ENCODE measurements around the gene STOML2. TPM values are rescaled to one million over a fixed set of nuclear protein-coding genes. Genes with fewer than 3 reads are reported as not detected.
A peak's percentile ranks its signal among the peaks of the same experiment; 100 is the strongest.
"Not testable (repeated sequence)": the region's sequence is repeated elsewhere in the genome, so short reads cannot be mapped to it uniquely, and the experiment has no call there.

The STOML2 gene, protein sequence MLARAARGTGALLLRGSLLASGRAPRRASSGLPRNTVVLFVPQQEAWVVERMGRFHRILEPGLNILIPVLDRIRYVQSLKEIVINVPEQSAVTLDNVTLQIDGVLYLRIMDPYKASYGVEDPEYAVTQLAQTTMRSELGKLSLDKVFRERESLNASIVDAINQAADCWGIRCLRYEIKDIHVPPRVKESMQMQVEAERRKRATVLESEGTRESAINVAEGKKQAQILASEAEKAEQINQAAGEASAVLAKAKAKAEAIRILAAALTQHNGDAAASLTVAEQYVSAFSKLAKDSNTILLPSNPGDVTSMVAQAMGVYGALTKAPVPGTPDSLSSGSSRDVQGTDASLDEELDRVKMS
- 152 and 209 TPM in 2 replicates for total RNA-seq (2014; rRNA removed; shearing (Covaris generic); ENCODE audit: low replicate concordance)

- peak; percentile 93 for DNase-seq
- Histone ChIP-seq H3K4me3 (peak within 1 kb of the TSS; percentile 79), H3K36me3 (peaks cover 19% of the 10 kb centered on the region), H3K27me3 (no peaks in the 10 kb centered on the region), H3K9me3 (no peaks in the 10 kb centered on the region)
Observed at GRCh38 chr9:35102769-35103659, at the start of gene STOML2. Gene STOML2, minus strand, starts transcription at chr9:35103131. Its CDS starts 37 bp downstream, at chr9:35103094.

GRCh38 chr9:35147941-35148563 lies 45.1 kb upstream of the STOML2 start:
- H3K27me3 ChIP-seq, DNase-seq, H3K4me3 ChIP-seq, H3K9me3 ChIP-seq, H3K36me3 ChIP-seq: not testable (repeated sequence)

DNA sequence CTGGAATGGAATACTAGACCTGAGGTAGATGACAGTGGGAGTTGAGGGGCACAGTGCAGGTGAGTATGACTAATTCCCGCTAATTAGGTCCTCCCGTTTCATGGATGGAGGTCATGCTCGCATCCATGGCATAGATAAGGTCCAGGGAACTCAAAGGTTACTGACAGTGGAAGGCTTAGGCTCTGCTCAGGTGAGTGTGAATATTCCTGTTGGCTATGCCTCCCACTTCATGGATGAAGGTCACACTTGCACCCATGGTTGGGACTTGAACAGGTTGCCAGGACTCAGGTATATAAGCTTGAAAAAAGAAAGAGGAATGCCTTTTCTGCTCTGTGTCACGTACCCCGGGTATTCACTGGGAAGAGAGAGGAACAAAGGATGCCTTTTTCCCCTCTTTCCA lies 39.1 kb upstream of the STOML2 start:
- Histone ChIP-seq H3K9me3 (no peaks in the 10 kb centered on the region), H3K4me3 (no peak overlapping the region), H3K36me3 (no peaks in the 10 kb centered on the region), H3K27me3 (no peaks in the 10 kb centered on the region)
- DNase-seq: no peak

- Histone ChIP-seq H3K4me3 (no peak overlapping the region), H3K9me3 (no peaks in the 10 kb centered on the region), H3K36me3 (no peaks in the 10 kb centered on the region), H3K27me3 (no peaks in the 10 kb centered on the region)
- DNase-seq: no peak
Observed at GRCh38 chr9:35140093-35140492, 37.2 kb upstream of the STOML2 start.

DNA sequence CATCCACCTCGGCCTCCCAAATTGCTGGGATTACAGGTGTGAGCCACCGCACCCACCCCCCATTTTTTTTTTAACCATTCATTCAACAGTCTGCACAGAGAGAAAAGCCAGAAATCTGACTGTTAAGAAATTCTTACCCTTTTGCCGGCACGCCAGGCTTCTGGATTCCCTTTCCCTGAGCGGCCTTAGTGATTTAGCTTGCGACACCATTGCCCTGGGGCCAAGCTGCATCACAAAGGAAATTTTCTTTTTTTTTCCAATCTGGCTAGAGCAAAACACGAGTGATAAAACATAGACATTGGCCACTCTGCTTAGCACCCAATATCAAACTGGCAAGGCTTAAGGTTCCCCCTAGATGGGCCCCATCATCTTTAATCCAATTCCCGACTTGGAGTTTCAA lies 33.9 kb upstream of the STOML2 start:
- no peaks in the 10 kb centered on the region for H3K36me3 ChIP-seq
- no peak for DNase-seq

GRCh38 chr9:35135988-35136387 lies 33.1 kb upstream of the STOML2 start:
- no peaks in the 10 kb centered on the region for H3K27me3 ChIP-seq
- H3K4me3 ChIP-seq: no peak overlapping the region
- DNase-seq: no peak
- H3K36me3 ChIP-seq: no peaks in the 10 kb centered on the region
- H3K9me3 ChIP-seq: no peaks in the 10 kb centered on the region

More for the DNA sequence above, 33.9 kb upstream of the STOML2 start:
- Histone ChIP-seq H3K27me3 (no peaks in the 10 kb centered on the region), H3K9me3 (no peaks in the 10 kb centered on the region), H3K4me3 (no peak overlapping the region)

DNA sequence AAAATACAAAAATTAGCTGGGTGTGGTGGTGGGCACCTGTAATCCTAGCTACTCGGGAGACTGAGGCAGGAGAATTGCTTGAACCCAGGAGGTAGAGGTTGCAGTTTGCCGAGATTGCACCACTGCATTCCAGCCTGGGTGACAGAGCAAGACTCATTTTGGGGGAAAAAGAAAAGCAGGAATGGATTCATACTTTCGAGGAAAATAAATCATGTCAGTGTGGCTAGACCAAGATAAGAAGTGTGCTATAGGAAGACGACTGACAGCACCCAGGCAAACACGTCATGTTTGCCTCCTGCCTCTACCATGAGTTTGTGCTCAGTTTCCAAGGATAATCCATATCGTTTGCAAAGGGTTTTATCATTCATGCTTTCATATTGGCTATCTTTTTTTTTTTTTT lies 32.0 kb upstream of the STOML2 start:
- no peak for DNase-seq
- Histone ChIP-seq H3K36me3 (no peaks in the 10 kb centered on the region), H3K4me3 (no peak overlapping the region), H3K9me3 (no peaks in the 10 kb centered on the region), H3K27me3 (no peaks in the 10 kb centered on the region)

GRCh38 chr9:35116898-35117551 lies 14.1 kb upstream of the STOML2 start:
- H3K36me3 ChIP-seq: no peaks in the 10 kb centered on the region
- DNase-seq: peak; percentile 81

GRCh38 chr9:35116539-35116897 lies 13.6 kb upstream of the STOML2 start:
- Histone ChIP-seq H3K9me3 (no peaks in the 10 kb centered on the region), H3K36me3 (no peaks in the 10 kb centered on the region), H3K4me3 (peak overlapping the region; percentile 59), H3K27me3 (no peaks in the 10 kb centered on the region)
- no peak for DNase-seq

More at GRCh38 chr9:35116898-35117551, 14.1 kb upstream of the STOML2 start:
- H3K27me3 ChIP-seq: no peaks in the 10 kb centered on the region
- H3K9me3 ChIP-seq: no peaks in the 10 kb centered on the region
- H3K4me3 ChIP-seq: peak overlapping the region; percentile 59

DNA sequence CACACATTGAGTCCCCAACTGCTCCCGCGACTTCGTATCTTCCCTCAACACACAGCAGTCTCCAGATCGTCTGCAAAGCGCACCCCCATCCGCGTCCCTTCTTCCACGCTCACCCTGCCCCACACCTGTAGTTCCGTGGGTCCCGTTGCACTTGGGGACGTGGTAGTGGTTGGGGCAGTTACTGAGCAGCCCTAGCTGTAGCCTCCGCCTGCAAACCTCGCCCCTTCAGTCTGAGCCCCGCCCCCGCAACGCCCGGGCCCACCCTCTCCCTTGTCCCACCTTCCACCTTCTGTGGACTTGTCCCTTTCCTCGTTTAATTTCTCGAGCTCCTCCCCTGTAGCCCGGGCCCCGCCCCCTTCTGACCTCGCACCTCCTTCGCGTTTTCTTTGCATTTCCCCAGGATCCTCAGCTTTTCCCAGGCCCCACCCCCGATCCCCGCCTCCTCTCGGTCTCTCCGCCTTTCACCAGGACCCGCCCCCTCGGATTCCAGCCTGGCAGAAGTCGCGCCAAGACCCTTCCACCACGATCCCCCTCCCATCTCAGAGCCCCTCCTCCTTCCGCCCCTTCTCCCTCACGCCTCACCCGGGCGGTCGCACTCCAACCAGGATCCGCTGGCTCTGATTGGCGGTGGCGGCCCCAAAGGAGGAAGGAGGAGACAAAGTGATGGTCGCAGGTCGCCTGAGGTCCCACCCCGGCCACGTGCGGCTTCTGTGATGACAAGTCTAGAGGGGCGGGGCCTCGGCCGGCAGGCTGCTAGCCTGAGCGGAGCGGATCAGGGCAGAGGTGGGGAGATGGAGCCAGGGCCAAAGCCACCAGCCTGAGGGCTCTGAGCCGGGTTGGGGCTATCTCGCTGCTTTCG lies 13.0 kb upstream of the STOML2 start, which contains the start of gene ATOSB:
Gene ATOSB (minus strand): TSS at position 183 of the 859 bp plus-strand sequence. CDS start 7,588 bp downstream, outside the sequence.
- Histone ChIP-seq H3K4me3 (peak within 1 kb of the TSS; percentile 59), H3K36me3 (no peaks in the 10 kb centered on the region), H3K27me3 (no peaks in the 10 kb centered on the region), H3K9me3 (no peaks in the 10 kb centered on the region)
- peak; percentile 89 for DNase-seq

DNA sequence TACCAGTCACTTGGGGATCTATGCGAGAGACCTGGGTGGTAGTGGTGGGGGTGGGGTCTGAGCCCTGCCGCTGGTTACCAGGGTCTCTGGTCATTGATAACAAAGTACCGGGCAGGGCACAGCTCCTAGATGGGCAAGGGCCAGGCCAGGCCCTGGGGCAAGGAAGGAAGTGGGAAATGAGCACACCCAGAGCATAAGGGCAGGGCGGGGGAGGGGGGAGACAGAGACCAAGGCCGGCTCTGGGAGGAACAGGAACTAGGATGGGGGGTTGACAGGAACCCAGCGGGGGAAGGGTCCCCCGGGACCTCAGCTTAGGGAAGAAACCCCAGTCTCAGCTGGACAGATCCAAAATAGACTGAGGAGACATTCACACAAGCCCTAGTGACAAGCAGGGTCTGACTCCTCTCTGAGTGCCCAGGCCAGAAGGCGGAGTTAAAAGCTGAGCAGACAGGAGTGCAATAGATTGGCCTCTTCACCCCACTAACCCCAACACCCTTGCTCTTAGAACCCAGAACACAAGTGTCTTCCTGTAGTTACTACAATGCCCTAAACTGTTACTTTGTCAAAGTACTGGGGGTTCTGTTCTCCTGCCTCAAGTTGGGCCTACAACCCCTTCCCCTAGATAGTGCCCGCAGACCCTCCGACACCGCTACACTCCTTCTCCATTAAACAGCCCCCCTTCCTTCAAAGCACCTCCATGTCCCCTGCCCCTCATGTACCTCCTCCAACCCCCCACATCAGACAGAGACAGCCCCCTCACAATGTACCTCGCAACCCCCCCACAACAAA lies 12.1 kb upstream of the STOML2 start:
- DNase-seq: peak; percentile 46
- Histone ChIP-seq H3K9me3 (no peaks in the 10 kb centered on the region), H3K36me3 (no peaks in the 10 kb centered on the region), H3K4me3 (peak overlapping the region; percentile 59), H3K27me3 (no peaks in the 10 kb centered on the region)

DNA sequence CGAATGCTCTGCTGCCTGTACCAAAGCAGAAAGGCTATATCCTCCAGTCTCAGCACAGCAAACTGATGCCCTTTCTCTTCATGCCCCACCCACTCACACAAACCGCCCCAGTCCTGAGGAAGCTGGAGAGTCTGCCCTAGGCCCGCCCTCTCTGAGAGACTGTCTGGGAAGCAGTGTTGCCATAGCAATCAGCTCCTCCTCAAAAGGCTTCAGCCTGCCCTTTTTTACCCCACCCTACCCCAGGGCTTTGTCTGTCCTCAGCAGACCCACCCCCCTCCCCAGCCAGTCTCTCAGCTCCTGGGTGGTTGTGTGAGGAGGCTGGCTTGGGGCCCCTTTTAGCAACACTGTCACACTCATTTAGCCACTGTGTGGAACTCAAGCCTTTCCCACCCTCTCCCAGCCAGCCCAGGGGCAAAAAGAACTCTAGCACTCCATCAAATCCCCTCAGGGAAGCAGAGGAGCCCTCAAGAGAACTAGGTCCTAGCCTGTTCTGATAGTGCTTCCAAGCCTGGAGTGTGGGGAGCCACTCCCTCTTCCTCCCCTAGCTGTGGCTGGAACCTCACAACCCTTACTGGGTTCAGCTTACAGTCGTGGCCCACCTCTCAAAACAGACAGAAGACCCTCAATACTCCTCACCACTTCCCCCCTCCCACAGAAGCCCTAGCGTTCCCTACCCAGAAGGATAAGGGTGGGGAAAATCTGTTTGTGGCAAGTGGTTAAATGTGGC lies 11.3 kb upstream of the STOML2 start:
- H3K36me3 ChIP-seq: no peaks in the 10 kb centered on the region
- DNase-seq: peak; percentile 83
- peak overlapping the region; percentile 59 for H3K4me3 ChIP-seq
- H3K9me3 ChIP-seq: no peaks in the 10 kb centered on the region
- H3K27me3 ChIP-seq: no peaks in the 10 kb centered on the region

DNA sequence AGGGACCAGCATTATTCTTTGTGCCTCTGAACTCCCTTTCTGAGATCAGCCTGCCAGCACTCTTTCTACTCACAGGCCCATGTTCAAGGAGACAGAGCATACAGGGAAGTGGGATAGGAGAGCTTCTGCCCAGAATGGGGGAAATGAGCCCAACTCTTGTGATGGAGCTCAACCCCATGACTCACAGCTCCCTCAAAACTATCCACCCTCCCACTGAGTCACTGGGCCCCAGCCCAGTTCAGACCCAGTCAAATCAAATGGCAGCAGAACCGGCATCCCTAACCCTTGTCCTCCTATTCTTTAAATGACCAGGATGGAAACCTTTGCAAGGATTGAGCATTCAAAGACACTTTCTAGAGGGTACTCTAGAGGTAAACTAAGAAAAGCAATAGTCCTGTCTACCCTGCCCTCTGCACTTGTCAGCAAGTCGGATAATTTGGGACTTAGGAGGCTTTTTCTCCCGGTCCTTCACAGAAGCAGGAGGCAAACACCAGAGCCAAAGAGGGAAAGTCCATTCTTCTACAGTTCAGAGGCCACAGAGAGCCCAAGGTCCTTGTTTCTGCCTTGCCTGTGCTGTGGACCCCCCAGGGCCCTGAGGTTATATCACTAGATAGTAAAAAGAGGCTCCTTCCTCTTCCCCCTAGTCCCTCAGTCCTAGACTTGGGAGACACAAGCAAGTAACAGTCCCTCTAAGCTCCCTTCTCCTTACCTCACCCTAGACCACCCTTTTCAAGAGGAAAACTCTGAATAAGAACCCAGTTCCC lies 9.5 kb upstream of the STOML2 start:
- H3K27me3 ChIP-seq: no peaks in the 10 kb centered on the region
- peak; percentile 76 for DNase-seq
- no peak overlapping the region for H3K4me3 ChIP-seq
- no peaks in the 10 kb centered on the region for H3K36me3 ChIP-seq
- H3K9me3 ChIP-seq: no peaks in the 10 kb centered on the region

Measured in MG63 (cell line).